Measurements from ENCODE around the gene AGR2.

AGR2 gene

GRCh38 chr7:16812542-16813231 lies 7.9 kb upstream of the AGR2 start:
- DNase-seq = no peak

GRCh38 chr7:16811551-16811950 lies 6.8 kb upstream of the AGR2 start:
- DNase-seq = no peak

- no peak for DNase-seq
These were observed 5.8 kb upstream of the AGR2 start for GRCh38 chr7:16810573-16810972.

GRCh38 chr7:16810112-16810511 lies 5.3 kb upstream of the AGR2 start:
- no peak for DNase-seq

- DNase-seq = no peak
These were observed 642 bp upstream of the AGR2 start for GRCh38 chr7:16805441-16805840.

GRCh38 chr7:16803881-16804673 lies 722 bp downstream of the AGR2 start:
- DNase-seq = no peak

GRCh38 chr7:16803125-16803524 lies 1.7 kb downstream of the AGR2 start:
- DNase-seq = no peak

GRCh38 chr7:16801579-16801978 lies 3.2 kb downstream of the AGR2 start:
- DNase-seq = no peak

- no peak for DNase-seq
These were observed 3.7 kb downstream of the AGR2 start for GRCh38 chr7:16801111-16801542.

- DNase-seq = no peak
These were observed 9.2 kb downstream of the AGR2 start for GRCh38 chr7:16795624-16796023.

GRCh38 chr7:16794986-16795385 lies 9.8 kb downstream of the AGR2 start:
- no peak for DNase-seq

GRCh38 chr7:16791905-16792698 lies 12.7 kb downstream of the AGR2 start:
- DNase-seq = no peak

GRCh38 chr7:16791071-16791470 lies 13.7 kb downstream of the AGR2 start:
- no peak for DNase-seq

- DNase-seq = no peak
These were observed 17.7 kb downstream of the AGR2 start for GRCh38 chr7:16787127-16787526.

- DNase-seq = no peak
These were observed 18.5 kb downstream of the AGR2 start for GRCh38 chr7:16786257-16786656.

GRCh38 chr7:16785846-16786245 lies 19.0 kb downstream of the AGR2 start:
- DNase-seq = no peak

GRCh38 chr7:16785321-16785720 lies 19.5 kb downstream of the AGR2 start:
- no peak for DNase-seq

- no peak for DNase-seq
These were observed 24.2 kb downstream of the AGR2 start for GRCh38 chr7:16780596-16780995.

GRCh38 chr7:16779051-16779450 lies 25.7 kb downstream of the AGR2 start:
- DNase-seq = no peak

- DNase-seq = no peak
These were observed 26.3 kb downstream of the AGR2 start for GRCh38 chr7:16778476-16778875.

GRCh38 chr7:16776053-16776452 lies 28.7 kb downstream of the AGR2 start:
- no peak for DNase-seq

GRCh38 chr7:16774986-16775385 lies 29.8 kb downstream of the AGR2 start:
- DNase-seq = no peak

- DNase-seq = no peak
These were observed 30.5 kb downstream of the AGR2 start for GRCh38 chr7:16774294-16774693.

GRCh38 chr7:16773884-16774283 lies 30.9 kb downstream of the AGR2 start:
- DNase-seq = no peak

Measured in stimulated activated CD4-positive, alpha-beta T cell treated with anti-CD3 and anti-CD28 coated beads, Interleukin-1b, Interleukin-23, amount 100 ng/mL, for 48 hours (primary cell).